Osteoblast (primary cell): ENCODE data around the gene VPS13A. TPM values are rescaled to one million over a fixed set of nuclear protein-coding genes. Genes with fewer than 3 reads are reported as not detected.
A peak's percentile ranks its signal among the peaks of the same experiment; 100 is the strongest.

Experiments
- DNase-seq: peaks from one replicate; pipeline ENCODE4 v3.0.0; 2011; ENCODE audit warnings: low spot score, mixed read lengths; ENCODE audit not compliant: insufficient read length; ENCODE audit errors: missing footprints
- H2AFZ ChIP-seq: 2 replicates; pipeline ENCODE4 v1.6.0; 2011; ENCODE audit warnings: mild to moderate bottlenecking, low read length
- H3K27ac ChIP-seq: 2 replicates; pipeline ENCODE4 v1.5.1; 2011; ENCODE audit warnings: mild to moderate bottlenecking, low read depth, low read length, moderate library complexity
- H3K27me3 ChIP-seq: 2 replicates; pipeline ENCODE4 v1.6.0; 2012; ENCODE audit warnings: mild to moderate bottlenecking, control low read depth, inconsistent platforms, low read length, moderate library complexity; ENCODE audit not compliant: insufficient read depth
- H3K36me3 ChIP-seq: 2 replicates; pipeline ENCODE4 v1.5.1; 2011; ENCODE audit warnings: mild to moderate bottlenecking, low read length, control low read depth, moderate library complexity; ENCODE audit not compliant: insufficient read depth
- H3K4me1 ChIP-seq: 2 replicates; pipeline ENCODE4 v1.5.1; 2011; ENCODE audit warnings: mild to moderate bottlenecking, low read length, control low read depth, moderate library complexity; ENCODE audit not compliant: insufficient read depth
- H3K4me2 ChIP-seq: 2 replicates; pipeline ENCODE4 v1.6.0; 2011; ENCODE audit warnings: mild to moderate bottlenecking, low read length; ENCODE audit not compliant: insufficient read depth
- H3K4me3 ChIP-seq: fragments of 200-600 bp; sonication (generic); 3 replicates; pipeline ENCODE4 v1.5.1; 2012; ENCODE audit warnings: mild to moderate bottlenecking, low read length, inconsistent platforms; ENCODE audit not compliant: insufficient read depth
- H3K79me2 ChIP-seq: 2 replicates; pipeline ENCODE4 v1.6.0; 2012; ENCODE audit warnings: mild to moderate bottlenecking, low read length, control low read depth, inconsistent platforms; ENCODE audit not compliant: insufficient read depth
- H3K9me3 ChIP-seq: 2 replicates; pipeline ENCODE4 v1.5.1; 2011; ENCODE audit warnings: low read depth, low read length, control low read depth
- H4K20me1 ChIP-seq: 2 replicates; pipeline ENCODE4 v1.6.0; 2012; ENCODE audit warnings: mild to moderate bottlenecking, low read length, control low read depth; ENCODE audit not compliant: insufficient read depth
- total RNA-seq: library from RNA; depleted of rRNA; stranded (reverse); fragments of >200 nt; gene quantifications from 2 replicates; pipeline ENCODE4 v1.2.3, GENCODE V29; 2012
- TF ChIP-seq, protein P1 (sequence below): IDR thresholded peaks from 2 replicates; pipeline ENCODE4 v1.5.1; 2011; ENCODE audit warnings: mild to moderate bottlenecking, low read depth, low read length, moderate library complexity; ENCODE audit errors: extremely low read depth

The VPS13A gene
- total RNA-seq, 1 donor, result 60.4 TPM

DNA sequence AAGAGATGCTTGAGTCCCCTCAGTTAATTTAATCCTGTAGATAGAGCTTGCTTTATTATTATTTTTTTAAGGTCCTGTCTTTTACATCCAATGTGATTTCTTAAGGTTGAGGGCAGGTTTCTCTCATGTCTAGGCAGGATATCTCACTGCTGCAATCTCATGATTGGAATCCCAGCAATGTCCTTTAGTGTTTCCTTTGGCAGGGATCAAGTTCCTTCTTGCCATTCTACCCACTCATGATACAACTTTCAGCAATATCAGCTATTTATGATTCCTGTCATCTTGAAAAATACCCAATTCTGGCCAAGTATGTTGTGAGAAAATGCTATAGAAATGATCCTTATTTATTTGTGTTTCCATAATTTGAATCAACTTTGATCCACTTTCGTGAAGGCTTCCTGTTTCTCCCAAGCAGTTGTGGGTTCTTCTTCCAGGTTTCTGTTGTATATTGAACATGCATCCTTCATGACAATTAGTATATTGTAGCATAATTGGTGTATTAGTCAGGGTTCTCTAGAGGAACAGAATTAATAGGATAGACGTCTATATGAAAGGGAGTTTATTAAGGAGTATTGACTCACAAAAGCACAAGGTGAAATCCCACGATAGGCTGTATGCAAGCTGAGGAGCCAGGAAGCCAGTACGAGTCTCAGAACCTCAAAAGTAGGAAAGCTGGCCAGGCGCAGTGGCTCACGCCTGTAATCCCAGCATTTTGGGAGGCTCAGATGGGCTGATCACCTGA, 18.4 kb upstream of the VPS13A start:
- DNase-seq, result peak; percentile 71
- Histone ChIP-seq H2AFZ (no peak overlapping the region), H4K20me1 (no peaks in the 10 kb centered on the region), H3K27me3 (peaks cover 8% of the 10 kb centered on the region), H3K9me3 (no peaks in the 10 kb centered on the region), H3K4me3 (no peak overlapping the region), H3K4me1 (peaks cover 12% of the 10 kb centered on the region), H3K4me2 (peak overlapping the region; percentile 20), H3K36me3 (no peaks in the 10 kb centered on the region), H3K27ac (no peak overlapping the region), H3K79me2 (no peaks in the 10 kb centered on the region)
- TF ChIP-seq, protein P1, sequence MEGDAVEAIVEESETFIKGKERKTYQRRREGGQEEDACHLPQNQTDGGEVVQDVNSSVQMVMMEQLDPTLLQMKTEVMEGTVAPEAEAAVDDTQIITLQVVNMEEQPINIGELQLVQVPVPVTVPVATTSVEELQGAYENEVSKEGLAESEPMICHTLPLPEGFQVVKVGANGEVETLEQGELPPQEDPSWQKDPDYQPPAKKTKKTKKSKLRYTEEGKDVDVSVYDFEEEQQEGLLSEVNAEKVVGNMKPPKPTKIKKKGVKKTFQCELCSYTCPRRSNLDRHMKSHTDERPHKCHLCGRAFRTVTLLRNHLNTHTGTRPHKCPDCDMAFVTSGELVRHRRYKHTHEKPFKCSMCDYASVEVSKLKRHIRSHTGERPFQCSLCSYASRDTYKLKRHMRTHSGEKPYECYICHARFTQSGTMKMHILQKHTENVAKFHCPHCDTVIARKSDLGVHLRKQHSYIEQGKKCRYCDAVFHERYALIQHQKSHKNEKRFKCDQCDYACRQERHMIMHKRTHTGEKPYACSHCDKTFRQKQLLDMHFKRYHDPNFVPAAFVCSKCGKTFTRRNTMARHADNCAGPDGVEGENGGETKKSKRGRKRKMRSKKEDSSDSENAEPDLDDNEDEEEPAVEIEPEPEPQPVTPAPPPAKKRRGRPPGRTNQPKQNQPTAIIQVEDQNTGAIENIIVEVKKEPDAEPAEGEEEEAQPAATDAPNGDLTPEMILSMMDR, result no peak

DNA sequence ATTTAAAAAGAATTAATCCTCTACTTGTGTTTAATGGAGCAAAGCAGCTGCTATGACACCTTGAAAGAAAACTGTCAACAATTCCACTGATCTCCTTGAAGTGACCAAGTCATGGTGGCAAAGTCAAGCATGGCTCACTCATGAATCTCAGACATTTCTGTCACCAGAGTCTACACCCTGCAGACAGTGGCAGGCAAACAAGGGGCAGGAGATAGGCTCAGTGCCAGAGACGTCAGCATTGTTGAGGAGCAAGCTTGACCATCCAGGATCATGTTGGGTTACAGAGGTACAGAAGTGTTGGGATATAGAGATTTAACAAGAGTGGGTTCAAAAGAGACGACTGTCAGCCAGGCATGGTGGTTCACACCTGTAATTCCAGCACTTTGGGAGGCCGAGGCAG, 16.1 kb upstream of the VPS13A start:
- Histone ChIP-seq H2AFZ (no peak overlapping the region), H3K4me3 (no peak overlapping the region), H3K36me3 (no peaks in the 10 kb centered on the region), H4K20me1 (no peaks in the 10 kb centered on the region), H3K27ac (no peak overlapping the region), H3K79me2 (no peaks in the 10 kb centered on the region), H3K9me3 (no peaks in the 10 kb centered on the region), H3K4me1 (peaks cover 14% of the 10 kb centered on the region), H3K4me2 (no peak overlapping the region), H3K27me3 (peaks cover 5% of the 10 kb centered on the region)
- no peak for DNase-seq
- TF ChIP-seq, protein P1, result no peak

DNA sequence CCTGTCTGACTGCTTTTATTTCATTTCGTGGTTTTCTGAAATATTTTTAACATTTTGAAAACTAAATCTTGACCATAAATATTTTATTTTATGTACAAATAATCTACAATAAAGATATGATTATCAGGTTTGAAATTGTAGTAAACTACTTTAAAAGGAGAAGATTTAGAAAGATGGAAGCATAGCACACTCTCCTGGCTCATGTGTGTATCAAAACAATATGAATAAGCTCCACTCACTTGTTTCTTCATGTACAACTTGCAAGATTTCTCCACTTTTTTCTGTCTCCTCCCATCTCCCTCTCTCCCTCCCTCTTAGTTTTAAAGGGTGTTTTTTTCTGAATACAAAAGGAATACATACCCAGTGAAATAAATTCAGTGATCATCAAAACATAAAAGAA, 15.4 kb upstream of the VPS13A start:
- TF ChIP-seq, protein P1, result peak; percentile 22
- no peaks in the 10 kb centered on the region for H4K20me1 ChIP-seq
- no peak overlapping the region for H3K4me2 ChIP-seq
- H3K4me3 ChIP-seq, result no peak overlapping the region
- no peak overlapping the region for H3K27ac ChIP-seq
- no peak for DNase-seq
- H3K36me3 ChIP-seq, result no peaks in the 10 kb centered on the region
- peaks cover 5% of the 10 kb centered on the region for H3K27me3 ChIP-seq
- no peak overlapping the region for H2AFZ ChIP-seq
- H3K79me2 ChIP-seq, result no peaks in the 10 kb centered on the region
- H3K4me1 ChIP-seq, result peaks cover 14% of the 10 kb centered on the region
- H3K9me3 ChIP-seq, result no peaks in the 10 kb centered on the region

DNA sequence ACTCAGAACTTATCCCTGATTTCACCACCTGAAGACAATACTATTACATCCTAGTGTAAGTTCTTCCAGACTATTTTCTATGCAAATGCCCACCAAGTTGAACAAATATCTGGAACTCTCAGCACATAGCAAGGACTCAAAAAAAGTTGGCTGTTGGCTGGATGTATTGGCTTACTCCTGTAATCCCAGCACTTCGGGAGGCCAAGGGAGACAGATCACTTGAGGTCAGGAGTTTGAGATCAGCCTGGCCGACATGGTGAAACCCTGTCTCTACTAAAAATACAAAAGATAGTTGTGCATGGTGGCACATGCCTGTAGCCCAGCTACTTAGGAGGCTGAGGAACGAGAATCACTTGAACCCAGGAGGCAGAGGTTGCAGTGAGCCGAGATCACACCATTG, 15.0 kb upstream of the VPS13A start:
- Histone ChIP-seq H3K4me3 (no peak overlapping the region), H3K4me1 (peaks cover 14% of the 10 kb centered on the region), H3K27ac (no peak overlapping the region), H3K9me3 (no peaks in the 10 kb centered on the region), H3K79me2 (no peaks in the 10 kb centered on the region), H4K20me1 (no peaks in the 10 kb centered on the region), H3K27me3 (peaks cover 5% of the 10 kb centered on the region), H3K4me2 (no peak overlapping the region), H2AFZ (no peak overlapping the region), H3K36me3 (no peaks in the 10 kb centered on the region)
- DNase-seq, result no peak
- TF ChIP-seq, protein P1, result no peak
